H9 (cell line): ENCODE measurements around the gene PRSS8. TPM values are rescaled to one million over a fixed set of nuclear protein-coding genes. Genes with fewer than 3 reads are reported as not detected.

Experiments
- DNase-seq: peaks from one replicate; pipeline ENCODE4 v3.0.0-alpha.2; 2017
- H2AFZ ChIP-seq: one replicate; pipeline ENCODE4 v1.6.1; 2013; ENCODE audit warnings: mild to moderate bottlenecking, low read length, control low read depth, moderate library complexity
- H2AK5ac ChIP-seq: 2 replicates; pipeline ENCODE4 v1.6.1; 2013; ENCODE audit warnings: low read length, control low read depth, mixed read lengths; ENCODE audit not compliant: insufficient read length
- H2BK120ac ChIP-seq: one replicate; pipeline ENCODE4 v1.6.1; 2013; ENCODE audit warnings: low read depth, mild to moderate bottlenecking, low read length, control low read depth, inconsistent platforms; ENCODE audit not compliant: poor library complexity, severe bottlenecking
- H2BK12ac ChIP-seq: 2 replicates; pipeline ENCODE4 v1.6.1; 2013; ENCODE audit warnings: low read length, control low read depth, mixed read lengths, low read depth; ENCODE audit not compliant: insufficient read length
- H2BK15ac ChIP-seq: 2 replicates; pipeline ENCODE4 v1.6.1; 2013; ENCODE audit warnings: low read depth, low read length, control low read depth
- H2BK20ac ChIP-seq: one replicate; pipeline ENCODE4 v1.6.1; 2013; ENCODE audit warnings: low read depth, mild to moderate bottlenecking, low read length, control low read depth, inconsistent platforms; ENCODE audit not compliant: poor library complexity, severe bottlenecking
- H2BK5ac ChIP-seq: 2 replicates; pipeline ENCODE4 v1.6.1; 2013; ENCODE audit warnings: low read length, control low read depth, mixed read lengths; ENCODE audit not compliant: insufficient read length
- H3K14ac ChIP-seq: 2 replicates; pipeline ENCODE4 v1.6.1; 2013; ENCODE audit warnings: low read length, control low read depth; ENCODE audit not compliant: insufficient read depth
- H3K18ac ChIP-seq: 2 replicates; pipeline ENCODE4 v1.6.1; 2013; ENCODE audit warnings: low read depth, mild to moderate bottlenecking, mixed read lengths, low read length, control low read depth; ENCODE audit not compliant: insufficient read length
- H3K23ac ChIP-seq: 2 replicates; pipeline ENCODE4 v1.6.1; 2013; ENCODE audit warnings: low read length, control low read depth, mixed read lengths, low read depth; ENCODE audit not compliant: insufficient read length
- H3K23me2 ChIP-seq: 2 replicates; pipeline ENCODE4 v1.6.1; 2013; ENCODE audit warnings: low read depth, mild to moderate bottlenecking, mixed read lengths, low read length, control low read depth; ENCODE audit not compliant: insufficient read length, poor library complexity, severe bottlenecking
- H3K27ac ChIP-seq: 2 replicates; pipeline ENCODE4 v1.5.1; 2013; ENCODE audit warnings: low read length, control low read depth, mixed read lengths, low read depth; ENCODE audit not compliant: insufficient read length
- H3K27me3 ChIP-seq: 2 replicates; pipeline ENCODE4 v1.6.1; 2013; ENCODE audit warnings: low read length, control low read depth, inconsistent platforms; ENCODE audit not compliant: insufficient read depth
- H3K4ac ChIP-seq: 2 replicates; pipeline ENCODE4 v1.6.1; 2013; ENCODE audit warnings: low read depth, mild to moderate bottlenecking, control low read depth, inconsistent platforms, low read length, moderate library complexity
- H3K4me1 ChIP-seq: 2 replicates; pipeline ENCODE4 v1.6.1; 2013; ENCODE audit warnings: low read length, control low read depth, inconsistent platforms; ENCODE audit not compliant: insufficient read depth
- H3K4me2 ChIP-seq: 2 replicates; pipeline ENCODE4 v1.6.1; 2013; ENCODE audit warnings: low read length, control low read depth, mixed read lengths; ENCODE audit not compliant: insufficient read length, insufficient read depth
- H3K56ac ChIP-seq: 2 replicates; pipeline ENCODE4 v1.6.1; 2013; ENCODE audit warnings: low read depth, mild to moderate bottlenecking, mixed read lengths, low read length, control low read depth; ENCODE audit not compliant: insufficient read length
- H3K79me1 ChIP-seq: 2 replicates; pipeline ENCODE4 v1.6.1; 2013; ENCODE audit warnings: low read depth, mild to moderate bottlenecking, moderate library complexity, low read length, control low read depth, inconsistent platforms; ENCODE audit not compliant: insufficient read depth, poor library complexity, severe bottlenecking
- H3K79me2 ChIP-seq: 2 replicates; pipeline ENCODE4 v1.6.1; 2013; ENCODE audit warnings: low read length, control low read depth, inconsistent platforms; ENCODE audit not compliant: insufficient read depth
- H3K9ac ChIP-seq: 2 replicates; pipeline ENCODE4 v1.6.1; 2013; ENCODE audit warnings: low read length, control low read depth, mixed read lengths; ENCODE audit not compliant: insufficient read length; ENCODE audit errors: extremely low read depth
- H3K9me3 ChIP-seq: one replicate; pipeline ENCODE4 v1.6.1; 2013; ENCODE audit warnings: low read depth, low read length, inconsistent platforms; ENCODE audit not compliant: control insufficient read depth
- H3T11ph ChIP-seq: one replicate; pipeline ENCODE4 v1.6.1; 2013; ENCODE audit warnings: mild to moderate bottlenecking, low read length, control low read depth, inconsistent platforms
- H4K20me1 ChIP-seq: one replicate; pipeline ENCODE4 v1.6.1; 2013; ENCODE audit not compliant: control insufficient read depth, insufficient read length, insufficient read depth
- H4K5ac ChIP-seq: 2 replicates; pipeline ENCODE4 v1.6.1; 2013; ENCODE audit warnings: low read depth, mild to moderate bottlenecking, mixed read lengths, low read length, control low read depth; ENCODE audit not compliant: insufficient read length
- H4K8ac ChIP-seq: replicated peaks from 2 replicates; pipeline ENCODE4 v1.6.1; 2013; ENCODE audit warnings: low read length, control low read depth, mixed read lengths, low read depth; ENCODE audit not compliant: insufficient read length
- H4K91ac ChIP-seq: 2 replicates; pipeline ENCODE4 v1.6.1; 2013; ENCODE audit warnings: low read depth, mild to moderate bottlenecking, moderate library complexity, mixed read lengths, low read length, control low read depth; ENCODE audit not compliant: insufficient read length
- H3K27ac Mint-ChIP-seq, 3 experiments: 2 replicates in 2 of 3; 3 replicates in 1 of 3; pipeline ENCODE4 v1.8.0; 2020 to 2021; ENCODE audit warnings: mixed read lengths in 3 of 3, mild to moderate bottlenecking in 1 of 3, moderate library complexity in 1 of 3
- H3K27me3 Mint-ChIP-seq: 2 replicates; pipeline ENCODE4 v1.8.0; 2021; ENCODE audit warnings: low read depth, mild to moderate bottlenecking, moderate library complexity, mixed read lengths
- H3K36me3 Mint-ChIP-seq, 3 experiments: 2 replicates in 2 of 3; 3 replicates in 1 of 3; pipeline ENCODE4 v1.8.0; 2020 to 2021; ENCODE audit warnings: low read depth in 3 of 3, mixed read lengths in 3 of 3; ENCODE audit not compliant: insufficient read depth in 1 of 3
- H3K4me1 Mint-ChIP-seq, 2 experiments: 2 replicates each; pipeline ENCODE4 v1.8.0; 2020; ENCODE audit warnings: mixed read lengths in 2 of 2
- H3K4me3 Mint-ChIP-seq, 2 experiments: 2 replicates in 1 of 2; 3 replicates in 1 of 2; pipeline ENCODE4 v1.8.0; 2020 to 2021; ENCODE audit warnings: mild to moderate bottlenecking in 2 of 2, mixed read lengths in 2 of 2, moderate library complexity in 1 of 2
- H3K9me3 Mint-ChIP-seq, 2 experiments: 2 replicates in 1 of 2; 3 replicates in 1 of 2; pipeline ENCODE4 v1.8.0; 2020; ENCODE audit warnings: mild to moderate bottlenecking in 2 of 2, mixed read lengths in 2 of 2, moderate library complexity in 1 of 2
- CTCF ChIP-seq: fragments of 200-600 bp; sonication (generic); conservative IDR thresholded peaks from 3 replicates; pipeline ENCODE4 v1.8.0; 2021; ENCODE audit warnings: antibody characterized with exemption, mild to moderate bottlenecking
- WGBS: extraction: QIAGEN DNeasy Blood & Tissue Kit; methylation state at CpG from one replicate; pipeline ENCODE4 v1.1.7; 2013; ENCODE audit warnings: missing lambda C conversion rate, low lambda C conversion rate, mixed read lengths; ENCODE audit not compliant: insufficient read length; ENCODE audit errors: extremely low coverage; 5-methylcytosine and 5-hydroxymethylcytosine counted together
- total RNA-seq: library from RNA; stranded (reverse); gene quantifications from 2 replicates; pipeline ENCODE4 v1.2.1, GENCODE V29; 2021

PRSS8 gene
- total RNA-seq, 1 experiment from 2014 or later, result 64.0 TPM

DNA sequence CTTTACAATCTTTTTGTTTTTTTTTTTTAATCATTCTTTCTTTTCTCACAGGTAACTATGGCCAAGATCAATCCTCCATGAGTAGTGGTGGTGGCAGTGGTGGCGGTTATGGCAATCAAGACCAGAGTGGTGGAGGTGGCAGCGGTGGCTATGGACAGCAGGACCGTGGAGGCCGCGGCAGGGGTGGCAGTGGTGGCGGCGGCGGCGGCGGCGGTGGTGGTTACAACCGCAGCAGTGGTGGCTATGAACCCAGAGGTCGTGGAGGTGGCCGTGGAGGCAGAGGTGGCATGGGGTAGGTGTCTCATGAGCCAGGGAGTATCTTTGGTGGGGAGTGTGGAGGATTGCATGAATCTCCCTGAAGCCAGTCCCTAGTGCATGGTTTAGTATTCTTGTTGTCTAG lies 49.4 kb upstream of the PRSS8 start:
- Histone ChIP-seq H3K14ac (no peak overlapping the region), H2BK120ac (no peak overlapping the region), H3K23ac (no peak overlapping the region), H2AFZ (no peak overlapping the region), H3K79me2 (peaks cover 42% of the 10 kb centered on the region), H3K56ac (no peak overlapping the region), H2BK20ac (no peak overlapping the region), H3K4me2 (no peak overlapping the region), H3K79me1 (peaks cover 19% of the 10 kb centered on the region), H3K27me3 (no peaks in the 10 kb centered on the region), H3T11ph (no peak overlapping the region), H3K18ac (no peak overlapping the region), H4K20me1 (no peaks in the 10 kb centered on the region), H4K5ac (no peak overlapping the region), H3K9ac (no peak overlapping the region), H2BK5ac (no peak overlapping the region), H4K91ac (no peak overlapping the region), H3K27ac (no peak overlapping the region), H4K8ac (no peak overlapping the region), H2BK15ac (no peak overlapping the region), H3K9me3 (no peaks in the 10 kb centered on the region), H3K23me2 (peaks cover 9% of the 10 kb centered on the region), H2AK5ac (no peak overlapping the region), H3K4ac (no peak overlapping the region), H2BK12ac (no peak overlapping the region), H3K4me1 (no peaks in the 10 kb centered on the region)
- Mint-ChIP-seq H3K4me3 (peak overlapping the region; percentile 10 to 39; a peak in 4 of 5 replicates), H3K4me1 (peaks cover 25 to 36% of the 10 kb centered on the region in 2 experiments), H3K36me3 (peaks cover 88 to 92% (median 90%) of the 10 kb centered on the region in 3 experiments), H3K27me3 (peaks cover 4% of the 10 kb centered on the region), H3K9me3 (no peaks in the 10 kb centered on the region; a peak in 2 of 5 replicates), H3K27ac (peak overlapping the region in 2 of 3 experiments; percentile 48 to 64; a peak in 3 of 7 replicates)
- no peak for TF ChIP-seq CTCF
- no CpG with 5 or more reads among the region's 14 CpGs for WGBS
- DNase-seq, result no peak
